DMS53 treated with DMSO at 0.1 percent for 48 hours (cell line): ENCODE results near the gene KCNJ18.
"Not testable (repeated sequence)": the region's sequence is repeated elsewhere in the genome, so short reads cannot be mapped to it uniquely, and the experiment has no call there.

Experiments used
- DNase-seq: peaks from one replicate; lab custom pipeline; 2025; ENCODE audit not compliant: unreplicated experiment; lab: John Stamatoyannopoulos, UW

The KCNJ18 gene

GRCh38 chr17:21691883-21692703 is at the start of gene KCNJ18:
Gene KCNJ18, plus strand, starts transcription at chr17:21692523. Its CDS starts 10,264 bp downstream, at chr17:21702787.
- DNase-seq, result not testable (repeated sequence)

GRCh38 chr17:21648125-21648524 is 44.2 kb upstream of the KCNJ18 start:
- not testable (repeated sequence) for DNase-seq

- not testable (repeated sequence) for DNase-seq
Measured at GRCh38 chr17:21650043-21650442, 42.3 kb upstream of the KCNJ18 start.

GRCh38 chr17:21652049-21652448 is 40.3 kb upstream of the KCNJ18 start:
- DNase-seq, result not testable (repeated sequence)

GRCh38 chr17:21653211-21653610 is 39.1 kb upstream of the KCNJ18 start:
- DNase-seq, result not testable (repeated sequence)

GRCh38 chr17:21656518-21657309 is 35.6 kb upstream of the KCNJ18 start:
- not testable (repeated sequence) for DNase-seq

- DNase-seq, result not testable (repeated sequence)
Measured at GRCh38 chr17:21659635-21660034, 32.7 kb upstream of the KCNJ18 start.

- not testable (repeated sequence) for DNase-seq
Measured at GRCh38 chr17:21661455-21661854, 30.9 kb upstream of the KCNJ18 start.

- not testable (repeated sequence) for DNase-seq
Measured at GRCh38 chr17:21663166-21663565, 29.2 kb upstream of the KCNJ18 start.

- DNase-seq, result not testable (repeated sequence)
Measured at GRCh38 chr17:21663614-21664474, 28.5 kb upstream of the KCNJ18 start.

- not testable (repeated sequence) for DNase-seq
Measured at GRCh38 chr17:21665171-21665570, 27.2 kb upstream of the KCNJ18 start.

- DNase-seq, result not testable (repeated sequence)
Measured at GRCh38 chr17:21665935-21666493, 26.3 kb upstream of the KCNJ18 start.

GRCh38 chr17:21666711-21667412 is 25.5 kb upstream of the KCNJ18 start:
- DNase-seq, result not testable (repeated sequence)

- DNase-seq, result not testable (repeated sequence)
Measured at GRCh38 chr17:21667413-21668117, 24.8 kb upstream of the KCNJ18 start.

- not testable (repeated sequence) for DNase-seq
Measured at GRCh38 chr17:21668118-21668488, 24.2 kb upstream of the KCNJ18 start.

GRCh38 chr17:21668746-21669508 is 23.4 kb upstream of the KCNJ18 start:
- not testable (repeated sequence) for DNase-seq

GRCh38 chr17:21669616-21670360 is 22.5 kb upstream of the KCNJ18 start:
- DNase-seq, result not testable (repeated sequence)
